ENCODE data around the gene TMEM117.

TMEM117 gene

DNA sequence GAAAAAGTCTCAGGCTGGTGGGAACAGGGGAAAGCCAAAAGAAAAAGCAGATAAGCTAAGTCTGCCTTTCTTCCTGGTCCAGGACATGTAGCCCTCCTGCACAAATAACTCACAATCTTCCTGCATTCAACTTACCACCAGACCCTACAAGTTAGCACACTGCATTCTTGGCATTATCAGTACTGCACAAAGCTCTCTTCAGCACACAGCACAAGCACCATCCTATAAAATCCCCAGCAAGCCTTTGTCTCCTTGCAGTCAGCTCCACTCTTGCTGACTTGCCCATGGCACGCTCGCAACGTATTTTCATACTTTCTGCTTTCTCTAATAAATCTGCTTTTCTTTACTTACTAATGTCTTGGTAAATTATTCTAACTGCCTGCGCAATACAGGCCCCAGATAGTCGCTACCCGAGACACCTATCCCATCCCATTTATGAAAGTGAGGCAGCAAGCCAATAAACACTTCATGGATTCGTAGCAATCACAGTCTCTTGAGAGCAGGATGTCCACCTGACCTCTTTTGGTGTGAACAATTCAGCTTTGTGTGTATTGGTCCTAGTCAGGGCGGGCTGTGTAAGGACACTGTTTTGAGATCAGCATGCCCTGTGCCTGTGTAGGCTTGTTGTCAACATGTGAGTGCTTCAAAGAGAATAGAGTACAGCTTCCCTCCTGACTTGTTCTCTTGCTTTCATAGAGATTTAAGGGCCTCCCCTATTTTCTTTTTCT is 49.0 kb downstream of the TMEM117 start:
- no peak for DNase-seq (ENCODE audit: low read depth in 3 of 3)

DNA sequence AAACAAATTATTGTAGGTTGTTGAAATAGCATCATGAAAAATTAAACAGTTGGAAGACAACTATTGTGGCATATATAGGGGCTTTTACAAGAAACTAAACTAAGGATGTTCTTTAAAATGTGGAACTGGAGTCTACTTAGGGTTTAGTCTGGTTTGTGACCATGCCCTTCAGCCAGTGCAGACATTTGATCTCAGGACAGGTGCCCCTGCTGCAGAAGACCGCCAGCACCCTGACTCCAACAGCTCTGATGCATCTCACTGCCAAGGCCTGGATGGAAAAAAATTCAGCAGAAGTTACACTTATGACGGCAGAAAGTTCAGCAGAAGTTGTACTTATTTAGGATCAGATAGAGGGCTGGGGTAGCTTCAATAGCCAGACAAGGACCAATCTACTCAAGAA is 51.5 kb downstream of the TMEM117 start:
- no peak for DNase-seq (ENCODE audit: low read depth in 3 of 3)

DNA sequence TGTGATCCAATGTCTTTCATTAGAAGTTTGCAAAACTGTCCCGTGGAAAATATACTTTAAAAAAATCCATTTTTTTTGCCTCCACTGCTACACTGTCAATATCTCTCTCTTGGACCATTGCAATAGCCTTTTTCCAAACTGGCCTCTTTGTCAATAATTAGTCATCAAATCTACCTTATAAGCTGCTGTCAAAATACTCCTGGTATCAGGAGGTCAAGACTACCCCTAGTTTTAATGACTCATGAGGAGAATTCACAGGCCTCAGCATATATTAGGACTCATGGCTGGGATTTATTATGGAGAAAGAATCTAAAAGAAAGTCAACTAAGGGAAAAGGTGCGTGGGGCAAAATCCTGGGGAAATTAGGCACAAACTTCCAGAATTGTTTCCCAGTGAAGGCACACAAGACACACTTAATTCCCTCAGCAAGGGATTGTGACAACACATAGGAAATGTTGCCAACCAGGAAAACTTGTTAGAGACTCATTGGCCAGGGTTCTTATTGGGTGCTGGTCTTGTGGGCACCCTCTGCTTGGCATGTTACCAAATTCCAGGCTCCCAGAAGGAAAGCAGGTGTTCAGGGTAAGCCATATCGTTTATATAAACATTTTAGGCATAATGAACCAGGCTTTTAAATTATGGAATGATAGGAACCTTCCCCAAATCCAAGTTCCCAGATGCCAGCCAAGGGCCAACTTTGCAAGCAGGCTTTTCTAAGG is 56.1 kb downstream of the TMEM117 start:
- no peak for DNase-seq (ENCODE audit: low read depth in 3 of 3)

DNA sequence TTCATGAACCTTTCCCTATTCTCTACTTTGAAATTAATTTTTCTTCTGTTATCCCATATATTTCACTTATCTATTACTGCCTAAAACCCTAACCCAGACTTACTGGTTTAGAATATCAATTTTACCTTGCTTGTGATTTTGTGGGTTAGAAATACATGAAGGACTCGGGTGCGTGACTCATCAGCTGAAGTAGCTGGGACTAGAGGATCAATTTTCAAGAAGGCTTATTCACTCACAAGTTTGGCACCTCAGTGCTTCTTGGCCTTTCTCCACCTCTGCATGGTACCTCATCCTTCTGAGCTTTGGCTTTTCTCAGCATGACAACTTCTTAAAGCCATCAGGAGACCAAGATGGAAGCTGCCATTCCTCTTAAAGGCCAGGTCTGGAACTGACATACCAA is 57.8 kb downstream of the TMEM117 start:
- DNase-seq (ENCODE audit: low read depth in 3 of 3) = no peak

DNA sequence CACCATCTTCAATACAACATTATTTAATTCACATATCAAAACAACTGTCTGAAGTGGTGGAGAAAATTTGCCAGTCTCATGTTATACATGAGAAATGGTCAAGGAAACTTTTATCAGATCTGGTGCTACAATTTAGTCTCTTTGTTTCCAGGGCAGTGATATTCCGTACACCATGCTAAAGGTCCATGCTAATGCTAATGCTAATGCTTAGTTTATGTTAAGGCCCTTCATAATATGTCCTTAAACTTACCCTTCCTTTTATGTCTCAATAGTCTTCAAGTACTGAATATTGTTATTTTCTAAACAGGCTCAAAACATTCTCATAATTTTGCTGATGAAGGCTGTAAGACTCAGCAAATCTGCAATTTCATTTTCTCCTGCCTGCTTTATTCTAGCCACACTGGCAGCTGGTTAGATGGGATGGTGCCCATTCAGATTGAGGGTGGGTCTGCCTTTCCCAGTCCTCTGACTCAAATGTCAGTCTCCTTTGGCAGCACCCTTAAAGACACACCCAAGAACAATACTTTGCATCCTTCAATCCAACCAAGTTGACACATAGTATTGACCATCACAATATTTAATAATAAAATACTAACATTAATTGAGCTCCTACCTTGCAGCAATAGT is 59.8 kb downstream of the TMEM117 start:
- no peak for DNase-seq (ENCODE audit: low read depth in 3 of 3)

DNA sequence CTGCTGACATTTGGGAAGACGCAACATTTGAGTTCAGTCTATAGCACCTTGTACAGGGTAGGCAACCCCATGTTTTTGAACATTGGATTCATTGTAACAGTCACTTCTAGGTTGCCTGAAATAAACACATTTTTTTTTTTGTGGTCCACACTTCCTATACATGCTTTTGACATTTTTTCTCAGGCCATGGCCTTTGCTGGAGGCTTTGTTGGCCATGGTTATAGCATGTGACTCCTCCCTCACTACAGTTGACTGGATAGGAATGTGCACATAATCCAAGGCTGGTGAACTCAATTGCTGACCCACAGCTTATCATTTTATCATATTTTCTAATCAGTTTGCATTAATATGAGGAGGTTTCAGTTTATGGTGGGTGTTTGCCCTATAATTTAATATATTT is 60.6 kb downstream of the TMEM117 start:
- DNase-seq (ENCODE audit: low read depth in 3 of 3) = no peak

DNA sequence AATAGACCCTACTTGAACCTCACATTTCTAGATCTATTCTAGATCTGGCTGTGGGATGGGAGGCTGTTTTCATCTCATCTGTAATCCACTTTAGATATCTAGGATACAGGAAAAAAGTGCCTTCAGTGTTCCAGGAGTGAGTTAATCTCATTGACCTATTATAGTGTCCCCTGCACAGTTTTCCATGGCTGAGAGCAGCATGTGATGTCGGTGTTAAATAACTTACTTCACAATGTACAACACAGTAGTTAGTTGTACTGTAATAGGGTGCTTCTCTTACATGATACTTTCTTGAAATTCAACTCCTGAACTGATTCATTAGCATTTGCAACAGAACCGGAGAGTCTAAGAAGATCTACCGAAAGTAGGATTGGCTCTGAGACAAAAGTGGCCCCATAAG is 62.6 kb downstream of the TMEM117 start:
- DNase-seq (ENCODE audit: low read depth in 3 of 3) = no peak

DNA sequence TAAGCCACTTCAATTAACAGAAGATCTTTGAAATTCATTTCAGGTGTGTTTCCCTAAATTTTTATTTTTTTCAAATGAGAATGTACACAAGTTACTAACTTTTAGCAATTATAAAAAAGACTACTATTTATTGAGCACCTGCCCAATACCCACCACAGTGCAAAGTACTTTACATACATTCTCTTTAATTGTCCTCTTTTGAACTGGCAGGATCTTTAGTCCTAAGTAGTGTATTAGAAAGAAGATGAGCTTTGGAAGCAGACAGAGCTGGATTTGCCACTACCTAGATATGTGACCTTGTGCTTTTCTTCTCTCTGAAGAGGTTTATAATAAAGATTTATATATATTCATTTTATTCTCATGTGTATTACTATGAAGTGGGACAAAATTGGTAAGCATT is 63.7 kb downstream of the TMEM117 start:
- no peak for DNase-seq (ENCODE audit: low read depth in 3 of 3)

DNA sequence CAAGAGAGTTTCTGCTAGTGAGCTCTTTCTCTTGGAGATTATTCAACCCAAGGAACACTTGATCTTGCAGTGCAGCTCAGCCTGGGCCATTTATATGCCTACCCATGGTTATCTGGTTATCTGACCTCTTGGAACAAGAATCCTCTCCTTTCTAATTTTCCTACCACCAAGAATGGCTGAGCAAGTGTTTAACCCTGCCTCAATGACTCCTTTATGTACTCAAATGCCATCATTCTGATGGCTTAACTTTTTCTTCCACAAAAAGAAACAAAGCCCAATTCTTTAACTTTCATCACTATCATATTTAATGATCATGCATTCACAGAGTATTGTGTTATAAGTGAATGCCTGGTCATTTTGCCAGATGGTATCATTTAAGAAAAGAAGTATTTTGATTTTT is 67.8 kb downstream of the TMEM117 start:
- no peak for DNase-seq (ENCODE audit: low read depth in 3 of 3)

DNA sequence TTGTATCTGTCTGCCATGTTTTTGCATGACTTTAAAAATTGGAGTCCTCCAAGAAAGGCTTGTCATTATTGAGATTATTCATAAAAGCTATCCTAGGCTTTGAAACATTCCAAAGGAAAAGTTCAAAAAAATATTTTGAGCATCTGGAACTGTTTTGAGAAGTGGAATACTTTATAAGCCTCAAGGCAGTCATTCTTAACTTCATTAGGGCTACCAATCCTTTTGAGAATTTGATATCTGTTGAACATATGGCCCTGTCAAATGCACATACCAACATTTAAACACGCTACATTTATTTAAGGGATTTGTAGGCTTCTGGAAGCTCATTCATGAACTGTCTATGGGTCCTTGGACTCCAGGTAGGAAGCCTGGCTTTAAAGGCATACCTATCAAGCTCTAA is 77.0 kb downstream of the TMEM117 start:
- no peak for DNase-seq (ENCODE audit: low read depth in 3 of 3)

DNA sequence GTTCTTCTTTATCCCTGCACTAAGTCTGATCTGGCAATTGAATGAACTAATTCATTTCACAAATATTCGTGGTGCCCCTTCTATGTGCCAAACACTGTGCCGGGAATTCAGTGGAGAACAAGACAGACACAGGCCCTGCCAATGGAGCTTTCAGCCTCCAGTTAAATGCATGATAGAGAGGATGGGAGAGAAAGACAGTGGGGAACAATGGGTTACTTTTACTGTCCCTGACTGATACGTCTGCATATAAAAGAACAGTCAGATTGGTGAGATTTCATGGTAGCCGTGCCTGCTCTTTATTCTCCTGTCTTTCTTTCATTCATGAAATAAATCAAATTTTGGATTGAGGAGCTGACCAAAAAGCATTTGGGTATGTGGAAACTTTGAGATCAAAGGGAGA is 78.5 kb downstream of the TMEM117 start:
- DNase-seq (ENCODE audit: low read depth in 3 of 3) = no peak

DNA sequence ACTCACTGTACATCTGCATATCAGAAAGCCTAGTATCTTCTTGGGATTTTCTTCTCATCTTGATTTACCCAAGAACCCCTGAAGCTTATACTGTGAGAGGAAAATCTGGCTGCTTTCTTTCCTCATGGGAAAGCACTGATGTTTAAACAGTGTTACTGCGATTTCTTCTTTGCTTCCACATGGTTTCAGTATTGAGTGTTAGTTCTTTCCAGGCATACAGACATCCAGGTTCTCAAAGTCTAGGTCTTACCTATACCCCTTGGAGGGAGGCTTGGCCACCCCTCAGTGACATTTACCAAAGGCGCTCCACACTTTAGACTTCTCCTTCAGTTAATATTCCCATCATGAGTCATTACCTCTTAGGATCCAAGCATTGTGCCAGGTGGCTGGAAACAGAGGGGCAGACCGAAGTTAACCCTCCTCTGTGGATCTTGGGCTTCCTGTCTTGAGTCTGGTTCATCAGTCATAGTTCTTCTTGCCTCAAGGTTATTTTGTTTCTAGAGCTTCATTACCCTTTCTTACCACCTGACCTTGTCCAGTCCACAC is 79.1 kb downstream of the TMEM117 start:
- no peak for DNase-seq (ENCODE audit: low read depth in 3 of 3)

DNA sequence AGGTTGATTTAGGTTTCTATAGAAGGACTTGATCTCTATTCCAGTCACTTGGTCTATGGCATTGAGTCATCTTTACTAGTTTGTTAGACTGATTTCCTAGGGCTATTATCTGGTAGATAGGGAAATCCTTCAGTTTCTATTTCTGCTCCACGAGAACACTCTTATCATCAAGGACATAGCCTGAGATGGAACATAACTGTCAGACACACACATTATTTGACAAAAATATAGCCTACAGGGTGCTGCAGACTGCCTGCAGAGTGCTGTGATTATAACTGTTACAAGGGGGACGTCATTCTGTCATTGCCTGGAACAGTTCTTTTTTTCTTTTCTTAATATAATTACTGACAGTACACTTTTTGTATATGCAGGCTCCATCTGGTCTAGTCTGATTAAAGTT is 82.0 kb downstream of the TMEM117 start:
- no peak for DNase-seq (ENCODE audit: low read depth in 3 of 3)

DNA sequence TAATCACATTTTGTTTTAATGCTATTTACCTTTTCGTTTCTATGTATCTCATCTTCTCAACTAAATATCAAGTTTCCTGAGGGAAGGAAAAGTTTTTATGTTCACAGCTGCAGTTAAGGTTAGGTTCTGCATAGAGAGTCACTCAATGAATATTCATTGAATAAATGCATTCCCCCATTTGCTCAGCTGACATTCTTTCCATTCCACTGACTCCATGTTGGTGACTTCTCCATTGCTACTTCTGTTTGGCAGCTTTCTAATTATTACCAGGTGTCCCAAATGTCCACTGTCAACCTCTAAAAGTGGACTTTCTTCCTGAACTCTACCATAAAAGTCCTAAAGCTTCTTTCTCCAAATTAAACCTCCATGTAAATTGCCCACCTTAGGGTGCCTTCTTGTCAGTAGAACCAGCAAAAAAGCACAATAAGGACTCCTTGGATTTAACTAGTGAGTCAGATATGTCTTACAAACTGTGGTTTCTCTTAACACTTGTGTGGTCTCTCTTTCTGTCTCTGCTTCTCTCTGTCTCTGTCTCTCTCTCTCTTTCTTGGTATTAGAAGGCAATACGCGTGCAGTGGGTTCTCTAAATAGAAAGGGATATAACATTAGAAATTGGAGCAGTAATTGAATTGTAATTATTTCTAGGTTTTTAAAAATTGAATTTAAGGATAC is 85.9 kb downstream of the TMEM117 start:
- no peak for DNase-seq (ENCODE audit: low read depth in 3 of 3)

DNA sequence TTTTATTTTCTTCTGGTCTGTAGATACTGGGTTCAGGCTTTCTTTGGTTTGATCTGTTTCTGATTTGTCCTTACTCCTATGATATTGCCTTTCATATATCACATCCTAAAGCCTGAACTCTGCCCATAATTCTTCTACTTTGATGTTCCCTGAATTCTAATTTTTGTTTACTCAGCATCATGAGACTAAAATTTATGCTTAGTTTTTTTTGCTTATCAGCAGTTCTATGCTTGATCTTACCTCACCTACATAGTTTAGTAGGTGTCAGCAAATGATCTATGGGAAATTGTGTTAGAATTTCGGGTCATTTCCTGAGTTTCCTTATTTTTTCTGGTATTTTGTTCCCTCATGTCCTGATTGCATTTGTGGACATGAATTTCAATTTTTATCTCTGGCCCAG is 94.2 kb downstream of the TMEM117 start:
- no peak for DNase-seq (ENCODE audit: low read depth in 3 of 3)

DNA sequence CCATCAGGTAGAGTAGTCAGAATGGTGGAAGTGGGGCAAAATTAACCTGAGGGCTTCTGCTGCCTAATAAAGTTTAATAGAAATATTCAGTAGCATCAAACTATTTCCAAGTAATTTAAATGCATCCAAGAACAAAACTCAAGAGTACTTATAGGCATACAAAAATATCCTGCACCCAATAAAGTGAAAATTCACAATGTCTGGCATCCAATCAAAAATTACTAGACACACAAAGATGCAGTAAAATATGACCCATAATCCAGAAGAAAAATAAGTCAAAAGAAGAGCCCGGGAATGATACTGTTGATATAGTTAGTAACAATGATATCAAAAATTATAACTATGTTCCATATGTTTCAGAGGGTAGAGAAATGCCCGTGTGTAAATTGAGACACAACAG is 95.3 kb downstream of the TMEM117 start:
- DNase-seq (ENCODE audit: low read depth in 3 of 3) = no peak

DNA sequence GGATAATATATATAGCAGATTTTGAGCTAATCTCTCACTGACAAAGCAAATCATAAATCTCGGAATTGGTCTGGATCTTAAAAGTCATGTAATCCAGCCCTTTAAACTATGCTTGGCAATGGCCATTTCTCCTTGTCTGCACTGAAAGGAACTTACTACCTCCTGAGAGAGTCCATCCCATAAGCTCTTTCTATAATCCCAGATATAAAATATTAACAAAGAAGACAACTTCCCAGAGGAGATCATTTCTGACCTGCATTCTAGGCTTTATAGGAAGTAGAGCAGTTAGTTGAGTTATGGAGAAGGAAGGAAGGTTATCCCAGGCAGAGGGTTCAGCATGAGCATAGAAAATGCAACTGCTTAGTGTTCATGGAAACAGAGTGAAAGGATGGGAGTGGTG is 99.7 kb downstream of the TMEM117 start:
- no peak for DNase-seq (ENCODE audit: low read depth in 3 of 3)

DNA sequence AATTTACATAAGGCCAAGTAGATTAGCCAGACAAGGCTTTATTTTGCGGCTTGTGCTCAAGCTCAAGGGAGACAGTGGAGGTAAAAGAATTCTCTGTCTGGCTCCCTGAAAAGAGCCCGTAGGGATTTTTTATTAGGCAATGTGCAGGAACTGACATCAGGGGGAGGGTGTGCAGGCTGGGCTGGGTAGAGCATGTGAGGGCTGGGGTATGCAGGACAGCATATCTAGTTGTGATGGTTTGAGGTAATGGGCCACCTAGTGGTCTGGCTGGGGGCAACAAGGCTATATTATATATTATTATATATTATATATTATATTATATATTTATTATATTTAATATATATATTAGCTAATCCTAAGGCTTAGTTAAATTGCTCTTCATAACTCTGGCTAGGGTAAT is 102.1 kb downstream of the TMEM117 start:
- DNase-seq (ENCODE audit: low read depth in 3 of 3) = no peak

DNA sequence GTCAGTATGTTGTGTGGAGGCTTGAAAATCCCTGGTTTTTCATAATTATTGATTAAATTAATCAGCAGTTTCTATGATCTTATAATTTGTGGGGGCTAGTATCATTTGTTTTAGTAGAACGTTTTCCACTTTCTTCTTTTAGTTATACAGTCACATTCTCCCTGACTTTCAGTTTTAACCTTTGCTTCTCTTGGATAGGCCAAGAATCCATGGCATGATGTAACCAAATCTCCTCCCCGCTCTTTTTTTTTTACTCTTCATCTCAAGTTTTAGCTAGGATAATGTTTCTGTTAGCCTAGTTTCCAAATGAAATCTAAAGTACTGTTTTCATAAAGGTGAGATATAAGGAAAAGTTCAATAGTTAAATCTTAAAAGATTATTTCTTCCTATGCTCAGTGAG is 106.5 kb downstream of the TMEM117 start:
- no peak for DNase-seq (ENCODE audit: low read depth in 3 of 3)

DNA sequence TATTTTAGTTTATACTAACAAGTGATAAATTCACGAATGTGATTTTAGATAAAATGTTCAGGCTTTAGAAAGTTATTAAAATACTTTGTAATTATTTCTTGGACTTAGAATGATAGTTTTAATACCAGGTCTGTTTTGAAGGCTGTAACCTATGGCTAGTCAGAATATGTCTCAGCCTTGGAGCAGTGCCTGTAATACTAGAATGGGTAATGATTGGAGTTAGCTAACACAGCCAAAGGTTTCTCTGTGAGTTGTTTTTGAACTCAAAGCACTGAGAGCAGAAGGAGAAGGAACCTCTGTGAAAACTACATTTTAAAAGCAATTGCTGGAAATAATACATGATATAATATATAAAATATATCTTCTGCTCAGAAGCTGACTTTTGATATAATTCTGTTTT is 110.1 kb downstream of the TMEM117 start:
- DNase-seq (ENCODE audit: low read depth in 3 of 3) = no peak

DNA sequence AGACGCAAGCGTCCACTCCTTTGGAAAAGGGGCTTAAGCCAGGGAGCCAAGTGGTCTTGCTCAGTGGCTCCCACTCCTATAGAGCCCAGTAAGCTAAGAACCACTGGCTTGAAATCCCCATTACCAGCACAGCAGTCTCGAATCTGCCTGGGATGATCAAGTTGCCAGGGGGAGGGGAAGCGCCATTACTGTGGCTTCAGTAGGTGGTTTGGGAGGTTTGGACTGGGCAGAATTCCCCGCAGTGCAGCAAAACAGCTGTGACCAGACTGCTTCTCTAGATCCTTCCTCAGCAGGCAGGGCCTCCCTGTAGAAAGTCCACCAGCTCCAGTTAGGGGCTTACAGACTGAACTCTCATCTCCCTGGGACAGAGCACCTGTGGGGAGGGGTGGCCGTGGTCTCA is 115.4 kb downstream of the TMEM117 start:
- no peak for DNase-seq (ENCODE audit: low read depth in 3 of 3)

DNA sequence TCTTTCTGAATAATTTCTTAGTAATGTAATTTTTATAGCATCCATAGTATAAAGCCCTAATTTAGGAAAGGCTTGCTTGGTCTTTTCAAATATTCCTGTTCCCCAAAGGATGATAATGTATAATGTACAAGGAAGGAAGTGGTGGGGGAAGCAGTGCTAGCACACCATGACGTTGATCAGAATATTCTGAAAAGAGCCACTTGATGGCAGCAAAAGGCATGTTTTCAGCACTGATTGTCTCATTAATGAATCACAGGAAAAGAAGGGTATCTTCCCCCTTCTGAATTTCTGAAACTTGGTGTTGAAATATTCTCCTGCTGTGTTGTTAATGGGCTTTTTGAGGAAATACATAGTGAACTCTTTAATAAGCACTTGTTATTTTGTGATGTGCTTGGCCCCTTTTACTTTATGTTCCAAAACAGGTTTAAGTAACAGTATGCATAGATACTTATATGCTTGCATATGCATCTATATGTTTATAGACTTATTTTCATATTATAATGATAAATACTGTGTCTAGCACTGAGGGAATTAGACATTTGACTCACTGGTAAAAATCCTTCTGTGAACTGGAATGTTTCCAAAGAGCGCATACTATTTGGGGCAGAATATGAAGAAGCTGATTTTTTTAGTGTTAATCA is 122.0 kb downstream of the TMEM117 start:
- DNase-seq (ENCODE audit: low read depth in 3 of 3) = no peak

Measured in stimulated activated CD4-positive, alpha-beta T cell treated with anti-CD3 and anti-CD28 coated beads, TNF-alpha, amount 100 ng/mL, for 24 hours (primary cell).